Spleen (tissue), 11 donors: ENCODE results near the gene CFAP54. TPM values are rescaled to one million over a fixed set of nuclear protein-coding genes. Genes with fewer than 3 reads are reported as not detected.

Experiments used
- DNase-seq: peaks from one replicate; pipeline ENCODE4 v3.0.0-alpha.2; 2020
- H3K27ac ChIP-seq, 8 donors: fragments of 200-600 bp; sonication (generic) in 7 of 8; 1 replicate in 4 of 8; 2 replicates in 4 of 8; pipeline versions ENCODE4 v1.5.0 to v1.8.0; 2016 to 2021; ENCODE audit warnings: inconsistent platforms in 4 of 8, mild to moderate bottlenecking in 4 of 8, moderate library complexity in 1 of 8
- H3K27me3 ChIP-seq, 7 donors: fragments of 200-600 bp; sonication (generic) in 6 of 7; replicated peaks in 1 of 7; 1 replicate in 4 of 7; 2 replicates in 3 of 7; pipeline versions ENCODE4 v1.5.0 to v1.8.0; 2016 to 2021; ENCODE audit warnings: inconsistent platforms in 3 of 7, mild to moderate bottlenecking in 1 of 7
- H3K36me3 ChIP-seq, 6 donors: fragments of 200-600 bp; sonication (generic) in 5 of 6; 1 replicate in 4 of 6; 2 replicates in 2 of 6; pipeline versions ENCODE4 v1.5.0 to v1.8.0; 2016 to 2021; ENCODE audit warnings: inconsistent platforms in 2 of 6
- H3K4me1 ChIP-seq, 6 donors: fragments of 200-600 bp; sonication (generic) in 5 of 6; 1 replicate in 3 of 6; 2 replicates in 3 of 6; pipeline versions ENCODE4 v1.5.0 to v1.8.0; 2016 to 2021; ENCODE audit warnings: inconsistent platforms in 3 of 6
- H3K4me3 ChIP-seq, 8 donors: fragments of 200-600 bp; sonication (generic) in 7 of 8; 1 replicate in 4 of 8; 2 replicates in 4 of 8; pipeline versions ENCODE4 v1.5.0 to v1.8.0; 2016 to 2021; ENCODE audit warnings: inconsistent platforms in 4 of 8, mild to moderate bottlenecking in 4 of 8, moderate library complexity in 2 of 8
- H3K9me3 ChIP-seq, 8 donors: fragments of 200-600 bp; sonication (generic) in 7 of 8; 1 replicate in 4 of 8; 2 replicates in 4 of 8; pipeline versions ENCODE4 v1.5.0 to v1.8.0; 2016 to 2021; ENCODE audit warnings: inconsistent platforms in 4 of 8
- POLR2A ChIP-seq, 3 donors: fragments of 450-650 bp; IDR thresholded peaks; one replicate each; pipeline ENCODE4 v1.5.1; 2017; ENCODE audit warnings: antibody characterized with exemption in 3 of 3, mild to moderate bottlenecking in 1 of 3
- POLR2AphosphoS5 ChIP-seq, 3 donors: sonication (generic); formaldehyde crosslinking; IDR thresholded peaks; one replicate each; pipeline ENCODE4 v1.5.1; 2017; ENCODE audit warnings: antibody characterized with exemption in 3 of 3
- WGBS, 5 donors: extraction: QIAGEN DNeasy Blood & Tissue Kit in 3 of 5; methylation state at CpG; one replicate each; pipeline versions ENCODE4 v1.1.5 to v1.1.7; 2013 to 2018; 5-methylcytosine and 5-hydroxymethylcytosine counted together
- intact Hi-C: fragments of 100-400 bp; cut with DNase I; formaldehyde crosslinking; loops from one replicate; pipeline ENCODE4 v1.15.0; 2023; ENCODE audit warnings: low total_unique reads
- polyA plus RNA-seq, 3 donors: library from polyadenylated mRNA; stranded (reverse); fragments of 200-250 nt; gene quantifications; one replicate each; pipeline ENCODE4 v1.2.1, GENCODE V29; 2013
- total RNA-seq, 7 donors: library from RNA; depleted of rRNA in 3 of 7; stranded (reverse); fragments of >200 nt in 3 of 7; fragmentation: NEBNext Ultra II Directional in 4 of 7; extraction: Animal tissue kit (Norgen Biotek cat#: 25700) in 4 of 7; gene quantifications; one replicate each; pipeline versions ENCODE4 v1.1.0 to v1.2.1, GENCODE V29; 2016 to 2021
- TF ChIP-seq, protein P1 (sequence below), 11 experiments: fragments of 200-600 bp in 7 of 11; fragments of 450-650 bp in 4 of 11; sonication (generic) in 4 of 11; IDR thresholded peaks in 8 of 11; conservative IDR thresholded peaks in 3 of 11; 1 replicate in 7 of 11; 2 replicates in 4 of 11; pipeline versions ENCODE4 v1.4.0 to v1.8.0; 2016 to 2021; ENCODE audit warnings: antibody characterized with exemption in 11 of 11, inconsistent platforms in 4 of 11, mild to moderate bottlenecking in 1 of 11
- donor health status: healthy with polysubstance abuse.
- donor health status: DM: no; HTN: no; CAD: no; lungs with moderate emphysema.
- donor health status: DM: no; HTN: no; CAD: no.
- donor health status: Bipolar disorder and iron deficiency.
- donor health status: healthy.
- donor health status: DM: no; HTN: no; CAD: no.
- donor health status: DM: yes; HTN: yes; CAD: no.

The CFAP54 gene
- total and polyA plus RNA-seq, 10 donors, result 0.09 to 3.6 (median 2.1) TPM

DNA sequence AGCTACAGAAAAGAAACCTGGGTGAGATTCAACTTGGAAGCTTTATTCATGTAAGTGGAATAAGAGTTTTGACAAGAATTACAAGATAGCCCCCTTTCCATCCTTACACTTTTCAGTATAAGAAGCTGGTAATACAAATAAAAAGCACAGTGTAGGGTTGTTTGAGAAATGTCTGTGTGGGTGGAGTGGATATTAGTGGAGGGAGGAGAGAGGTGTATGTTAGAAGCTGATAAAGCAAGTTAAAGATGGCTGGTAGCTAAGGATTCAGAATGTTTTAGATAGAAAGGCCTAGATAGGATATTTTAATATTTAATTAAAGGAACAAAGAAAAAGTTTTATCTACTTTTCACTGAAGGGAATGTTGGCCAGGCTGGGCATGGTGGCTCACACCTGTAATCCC lies 12.5 kb downstream of the CFAP54 start:
- no peaks in the 10 kb centered on the region for H3K36me3 ChIP-seq
- intact Hi-C loops, result loop anchor here (10.0 kb wide), 1 partner anchor 87 kb away; no protein-coding TSS in a partner anchor
- H3K27ac ChIP-seq, result peak overlapping the region; percentile 43 to 90 (median 82)
- TF ChIP-seq POLR2A (IDR thresholded peaks at IDR 0.05), result no peak
- TF ChIP-seq POLR2AphosphoS5 (IDR thresholded peaks at IDR 0.05), result no peak
- TF ChIP-seq, protein P1, sequence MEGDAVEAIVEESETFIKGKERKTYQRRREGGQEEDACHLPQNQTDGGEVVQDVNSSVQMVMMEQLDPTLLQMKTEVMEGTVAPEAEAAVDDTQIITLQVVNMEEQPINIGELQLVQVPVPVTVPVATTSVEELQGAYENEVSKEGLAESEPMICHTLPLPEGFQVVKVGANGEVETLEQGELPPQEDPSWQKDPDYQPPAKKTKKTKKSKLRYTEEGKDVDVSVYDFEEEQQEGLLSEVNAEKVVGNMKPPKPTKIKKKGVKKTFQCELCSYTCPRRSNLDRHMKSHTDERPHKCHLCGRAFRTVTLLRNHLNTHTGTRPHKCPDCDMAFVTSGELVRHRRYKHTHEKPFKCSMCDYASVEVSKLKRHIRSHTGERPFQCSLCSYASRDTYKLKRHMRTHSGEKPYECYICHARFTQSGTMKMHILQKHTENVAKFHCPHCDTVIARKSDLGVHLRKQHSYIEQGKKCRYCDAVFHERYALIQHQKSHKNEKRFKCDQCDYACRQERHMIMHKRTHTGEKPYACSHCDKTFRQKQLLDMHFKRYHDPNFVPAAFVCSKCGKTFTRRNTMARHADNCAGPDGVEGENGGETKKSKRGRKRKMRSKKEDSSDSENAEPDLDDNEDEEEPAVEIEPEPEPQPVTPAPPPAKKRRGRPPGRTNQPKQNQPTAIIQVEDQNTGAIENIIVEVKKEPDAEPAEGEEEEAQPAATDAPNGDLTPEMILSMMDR (IDR thresholded peaks at IDR 0.05 in 8 of 11, conservative IDR thresholded peaks at IDR 0.05 in 3 of 11), result no peak
- H3K9me3 ChIP-seq, result no peaks in the 10 kb centered on the region
- H3K27me3 ChIP-seq, result no peaks in the 10 kb centered on the region
- H3K4me1 ChIP-seq, result peaks cover 21 to 35% (median 31%) of the 10 kb centered on the region in 6 donors
- DNase-seq, result no peak
- H3K4me3 ChIP-seq, result no peak overlapping the region

DNA sequence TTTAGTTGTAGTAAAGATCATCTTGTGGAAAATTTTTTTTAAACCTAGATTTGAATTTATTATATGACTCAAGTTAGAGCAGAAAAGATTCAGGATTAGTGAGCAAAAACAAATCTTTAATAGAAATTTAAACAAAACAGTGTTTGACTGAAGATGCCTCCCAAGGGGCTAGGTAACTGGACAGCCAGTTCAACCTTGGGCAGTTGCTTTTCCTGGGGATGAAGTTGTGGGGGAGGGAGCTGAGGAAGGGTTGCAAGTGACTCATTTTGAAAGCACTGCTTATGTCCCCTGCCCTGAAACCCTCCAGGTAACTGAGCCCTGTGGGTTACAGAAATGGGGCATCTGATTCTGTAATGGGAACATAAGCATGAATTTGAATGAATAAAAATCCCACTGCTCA lies 13.1 kb downstream of the CFAP54 start:
- intact Hi-C loops, result loop anchor here (10.0 kb wide), 1 partner anchor 88 kb away; no protein-coding TSS in a partner anchor

DNA sequence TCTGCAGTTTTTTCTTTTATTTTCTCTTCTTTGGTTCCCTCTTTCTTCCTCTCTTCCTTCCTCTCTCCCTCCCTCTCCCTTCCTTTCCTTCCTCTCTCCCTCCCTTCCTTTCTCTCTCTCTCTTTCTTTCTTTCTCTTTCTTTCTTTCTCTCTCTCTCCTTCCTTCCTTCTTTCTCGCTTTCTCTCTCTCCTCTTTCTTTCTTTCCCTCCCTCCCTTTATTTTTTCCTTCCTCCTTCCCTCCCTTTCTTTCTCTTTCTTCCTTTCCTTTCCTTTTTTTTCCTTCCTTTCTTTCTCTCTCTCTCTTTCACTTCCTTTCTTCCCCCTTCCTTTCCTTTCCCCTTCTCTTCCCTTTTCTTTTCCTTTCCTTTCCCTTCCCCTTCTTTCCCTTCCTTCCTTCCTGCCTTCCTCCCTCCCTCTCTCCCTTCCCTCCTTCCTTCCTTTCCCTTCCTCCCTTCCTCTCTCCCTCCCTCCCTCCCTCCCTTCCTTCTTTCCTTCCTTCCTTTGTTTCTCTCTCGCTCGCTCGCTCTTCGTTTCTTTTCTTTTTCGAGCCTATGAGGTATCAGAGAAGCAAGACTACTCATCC lies 13.7 kb downstream of the CFAP54 start:
- H3K4me1 ChIP-seq, result peaks cover 21 to 35% (median 31%) of the 10 kb centered on the region in 6 donors
- 76 to 90% (median 84%) methylated on average over 5 to 6 of the region's 6 CpGs for WGBS, 5 donors
- DNase-seq, result no peak
- TF ChIP-seq, protein P1 (IDR thresholded peaks at IDR 0.05 in 8 of 11, conservative IDR thresholded peaks at IDR 0.05 in 3 of 11), result no peak
- TF ChIP-seq POLR2AphosphoS5 (IDR thresholded peaks at IDR 0.05) (no peak), POLR2A (IDR thresholded peaks at IDR 0.05) (no peak)
- peak overlapping the region in 7 of 8 donors; percentile 43 to 90 (median 82) for H3K27ac ChIP-seq
- no peaks in the 10 kb centered on the region for H3K27me3 ChIP-seq
- H3K36me3 ChIP-seq, result no peaks in the 10 kb centered on the region
- intact Hi-C loops, result loop anchor here (10.0 kb wide), 1 partner anchor 88 kb away; no protein-coding TSS in a partner anchor
- no peak overlapping the region for H3K4me3 ChIP-seq
- no peaks in the 10 kb centered on the region for H3K9me3 ChIP-seq

More for the DNA sequence above, 13.1 kb downstream of the CFAP54 start:
- no peaks in the 10 kb centered on the region for H3K9me3 ChIP-seq
- H3K27me3 ChIP-seq, result no peaks in the 10 kb centered on the region
- no peak overlapping the region for H3K4me3 ChIP-seq
- H3K27ac ChIP-seq, result peak overlapping the region; percentile 43 to 90 (median 82)
- H3K36me3 ChIP-seq, result no peaks in the 10 kb centered on the region
- H3K4me1 ChIP-seq, result peaks cover 21 to 35% (median 31%) of the 10 kb centered on the region in 6 donors
- DNase-seq, result no peak
- TF ChIP-seq, protein P1 (IDR thresholded peaks at IDR 0.05 in 8 of 11, conservative IDR thresholded peaks at IDR 0.05 in 3 of 11), result no peak
- TF ChIP-seq POLR2AphosphoS5 (IDR thresholded peaks at IDR 0.05) (no peak), POLR2A (IDR thresholded peaks at IDR 0.05) (no peak)

DNA sequence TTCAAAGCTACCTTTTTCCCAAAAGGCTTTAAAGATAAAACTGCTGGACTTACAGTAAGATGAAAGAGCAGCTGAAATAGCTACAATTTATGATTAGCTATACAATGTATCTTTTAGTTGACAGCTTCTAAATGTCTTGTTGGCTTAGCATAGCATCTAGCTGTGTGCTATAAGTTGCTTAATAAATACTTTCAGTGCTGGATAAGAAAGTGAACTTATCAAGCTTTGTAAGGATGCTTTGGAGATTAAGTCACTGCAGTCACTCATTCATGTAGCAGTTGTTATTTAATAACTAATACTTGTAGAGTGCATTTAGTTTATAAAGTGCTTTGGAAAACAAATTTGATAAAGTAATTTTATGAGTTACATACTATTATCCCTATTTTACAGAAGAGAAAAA lies 14.6 kb downstream of the CFAP54 start:
- intact Hi-C loops, result loop anchor here (10.0 kb wide), 1 partner anchor 89 kb away; no protein-coding TSS in a partner anchor
- TF ChIP-seq, protein P1 (IDR thresholded peaks at IDR 0.05 in 8 of 11, conservative IDR thresholded peaks at IDR 0.05 in 3 of 11), result no peak
- TF ChIP-seq POLR2A (IDR thresholded peaks at IDR 0.05), result no peak
- TF ChIP-seq POLR2AphosphoS5 (IDR thresholded peaks at IDR 0.05), result no peak
- Histone ChIP-seq H3K4me1 (peaks cover 21 to 35% (median 31%) of the 10 kb centered on the region in 6 donors), H3K4me3 (no peak overlapping the region), H3K36me3 (no peaks in the 10 kb centered on the region), H3K27ac (peak overlapping the region in 4 of 8 donors; percentile 7 to 87 (median 40)), H3K27me3 (no peaks in the 10 kb centered on the region), H3K9me3 (no peaks in the 10 kb centered on the region)
- DNase-seq, result no peak
